GM15510 (cell line): ENCODE results near the gene HMG20B.

ENCODE experiments used
- POLR2A ChIP-seq: IDR thresholded peaks from 3 replicates; pipeline ENCODE4 v1.6.1; 2011; ENCODE audit warnings: borderline replicate concordance; ENCODE audit not compliant: insufficient read length; ENCODE audit errors: extremely low read depth

The HMG20B gene

DNA sequence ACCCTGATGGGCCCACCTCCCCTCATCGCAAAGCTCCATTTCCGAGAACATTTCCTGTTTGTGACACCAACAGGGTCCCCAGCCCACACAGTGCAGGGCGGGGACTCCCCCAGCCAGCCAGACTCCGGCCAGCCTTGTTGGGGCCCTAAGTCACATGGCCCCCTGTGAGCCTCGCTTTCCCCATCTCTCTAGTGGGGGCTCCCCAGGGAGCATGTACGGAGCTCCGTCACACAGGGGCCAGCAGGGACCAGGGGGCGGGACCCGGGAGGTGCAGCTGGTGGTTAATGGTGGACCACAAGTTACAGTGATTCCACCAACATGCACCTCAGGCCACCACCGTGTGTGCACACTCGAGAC lies 32.2 kb downstream of the HMG20B start:
- no peak for TF ChIP-seq POLR2A

DNA sequence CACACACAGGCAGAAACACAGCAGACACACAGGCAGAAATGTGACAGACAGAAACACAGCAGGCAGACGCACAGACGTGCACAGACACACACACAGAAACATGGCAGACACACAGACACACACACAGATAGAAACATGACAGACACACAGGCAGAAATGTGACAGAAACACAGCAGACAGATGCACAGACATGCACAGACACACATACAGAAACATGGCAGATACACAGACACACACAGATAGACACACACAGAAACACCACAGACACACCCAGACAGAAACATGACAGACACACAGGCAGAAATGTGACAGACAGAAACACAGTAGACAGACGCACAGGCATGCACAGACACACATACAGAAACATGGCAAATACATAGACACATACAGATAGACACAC lies 32.6 kb downstream of the HMG20B start:
- no peak for TF ChIP-seq POLR2A

DNA sequence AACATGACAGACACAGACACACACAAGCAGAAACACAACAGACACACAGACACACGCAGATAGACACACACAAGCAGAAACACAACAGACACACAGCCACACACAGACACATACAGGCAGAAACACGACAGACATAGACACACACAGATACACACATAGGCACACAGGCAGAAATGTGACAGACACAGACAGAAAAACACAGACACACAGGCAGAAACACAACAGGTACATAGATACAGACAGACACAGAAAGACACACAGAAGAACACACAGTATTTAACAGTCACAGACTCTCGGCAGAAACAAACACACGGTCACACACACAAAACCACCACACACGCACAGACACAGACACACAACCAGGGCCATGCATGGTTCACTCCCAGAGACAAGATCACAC lies 33.0 kb downstream of the HMG20B start:
- no peak for TF ChIP-seq POLR2A

DNA sequence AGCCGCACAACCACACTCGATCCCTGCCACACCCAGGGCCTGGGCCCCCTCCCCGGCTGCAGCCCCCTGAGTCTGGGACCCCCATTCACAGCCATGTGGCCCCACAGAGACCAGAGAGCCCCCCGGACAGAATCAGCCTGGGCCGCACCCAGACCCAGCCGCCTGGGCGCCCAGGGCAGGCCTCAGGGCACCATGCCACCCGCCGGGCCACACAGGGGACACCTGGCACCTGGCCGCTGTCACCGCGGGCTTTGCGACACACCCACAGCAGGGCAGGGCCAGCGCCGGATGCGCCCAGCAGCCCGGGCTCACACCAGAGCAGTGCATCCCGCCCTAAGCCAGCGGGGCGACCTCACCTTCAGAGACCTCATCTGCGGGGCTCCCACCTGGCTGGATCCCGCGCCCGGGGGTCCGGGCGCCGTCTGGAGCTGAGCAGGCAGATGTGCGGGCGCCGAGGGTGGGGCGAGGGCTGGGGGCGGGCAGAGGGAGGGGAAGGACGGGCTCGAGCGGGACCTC lies 33.5 kb downstream of the HMG20B start:
- no peak for TF ChIP-seq POLR2A

DNA sequence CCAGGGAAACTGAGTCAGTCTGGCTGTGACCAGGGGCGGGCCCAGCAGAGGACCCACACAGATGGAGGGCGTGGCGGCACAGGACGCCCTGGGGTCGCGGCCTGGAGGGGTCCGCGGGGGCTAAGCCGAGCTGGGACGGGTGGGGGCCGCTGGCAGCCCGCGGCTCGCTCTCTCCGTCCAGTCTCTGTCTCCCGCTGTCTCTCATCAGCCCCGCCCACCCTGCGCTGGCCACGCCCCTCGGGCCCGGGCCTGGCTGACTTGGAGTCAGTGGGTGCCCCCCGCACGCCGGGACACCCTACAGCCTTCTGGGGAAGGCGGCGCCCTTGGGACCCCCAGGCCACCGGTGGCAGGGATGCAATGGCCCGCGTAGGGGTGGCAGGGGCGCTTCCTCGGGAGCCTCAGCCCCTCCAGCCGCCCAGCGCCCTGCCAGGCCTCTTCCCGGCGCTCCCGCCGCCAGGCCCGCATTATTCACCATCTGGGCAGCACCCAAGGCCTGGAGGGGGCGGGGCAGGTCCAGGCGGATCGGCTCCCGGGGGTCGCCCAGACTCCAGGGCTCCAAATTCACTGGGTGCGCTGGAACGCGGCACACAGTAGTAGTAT lies 34.0 kb downstream of the HMG20B start, which contains the start of gene TBXA2R:
Gene TBXA2R (minus strand): TSS at position 186 of the 600 bp plus-strand sequence. CDS start 6,241 bp downstream, outside the sequence.
- TF ChIP-seq POLR2A: no peak

DNA sequence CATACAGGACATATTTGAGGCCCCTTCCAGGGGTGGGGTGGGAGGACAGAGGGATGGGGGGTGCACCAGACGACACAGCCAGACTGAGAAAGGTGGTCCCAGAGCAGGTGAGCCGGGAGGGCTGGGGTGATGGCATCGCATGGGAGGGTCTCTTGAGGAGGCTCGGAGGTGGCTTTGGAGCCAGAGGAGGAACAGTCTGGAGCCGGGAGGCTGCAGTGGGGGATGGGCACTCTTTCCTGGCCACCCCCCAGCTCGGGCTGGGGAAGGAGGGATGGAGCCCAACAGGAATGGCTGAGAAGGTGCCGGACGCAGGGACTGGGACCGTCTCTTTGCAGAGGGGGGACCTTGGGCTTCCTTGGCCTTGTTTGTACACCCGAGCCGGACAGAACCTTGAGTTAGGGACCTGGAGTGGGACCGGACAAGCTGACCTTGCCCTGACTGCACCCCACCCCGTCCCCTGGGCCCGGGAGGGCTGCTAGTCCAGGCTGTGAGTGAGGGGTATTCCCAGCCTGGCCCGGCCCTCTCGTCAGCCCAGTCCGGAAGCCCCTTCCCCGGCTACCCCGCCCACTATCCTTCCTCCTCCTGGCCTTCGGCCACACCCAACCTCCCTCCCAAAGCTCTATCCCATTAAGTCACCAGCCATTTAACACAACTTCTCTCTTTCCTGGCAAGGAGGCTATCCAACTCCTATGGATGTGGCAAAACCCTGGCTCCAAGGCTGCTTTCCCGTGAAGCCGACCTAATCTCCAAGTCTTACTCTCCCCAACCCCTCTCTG lies 34.7 kb downstream of the HMG20B start:
- no peak for TF ChIP-seq POLR2A

DNA sequence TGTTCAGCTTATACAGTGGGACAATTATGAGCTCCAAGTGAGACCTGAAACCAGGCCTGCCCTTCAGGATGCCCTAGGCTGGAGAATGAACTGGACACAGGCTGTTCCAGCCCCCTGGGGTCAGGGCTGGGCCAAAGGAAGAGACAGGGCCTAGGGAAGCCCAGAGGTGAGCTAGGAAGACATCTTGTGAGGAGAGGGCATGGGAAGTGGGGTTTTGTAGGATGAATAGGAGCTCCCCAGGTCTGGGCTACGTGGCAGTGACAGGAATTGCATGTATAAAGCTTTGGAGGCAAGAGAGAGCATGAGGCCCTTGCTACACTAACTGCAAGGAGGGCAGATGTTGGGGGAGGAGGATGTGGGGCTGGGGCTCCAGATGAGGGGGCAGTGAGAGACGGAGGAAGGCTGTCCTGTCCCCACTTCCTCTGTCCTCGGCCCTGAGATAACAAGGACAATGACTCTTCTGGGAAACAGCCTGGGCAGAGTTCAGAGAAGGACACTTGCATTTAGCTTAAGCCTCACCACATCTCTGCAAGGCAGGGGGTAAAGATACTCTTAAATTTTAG lies 35.4 kb downstream of the HMG20B start:
- TF ChIP-seq POLR2A: no peak

DNA sequence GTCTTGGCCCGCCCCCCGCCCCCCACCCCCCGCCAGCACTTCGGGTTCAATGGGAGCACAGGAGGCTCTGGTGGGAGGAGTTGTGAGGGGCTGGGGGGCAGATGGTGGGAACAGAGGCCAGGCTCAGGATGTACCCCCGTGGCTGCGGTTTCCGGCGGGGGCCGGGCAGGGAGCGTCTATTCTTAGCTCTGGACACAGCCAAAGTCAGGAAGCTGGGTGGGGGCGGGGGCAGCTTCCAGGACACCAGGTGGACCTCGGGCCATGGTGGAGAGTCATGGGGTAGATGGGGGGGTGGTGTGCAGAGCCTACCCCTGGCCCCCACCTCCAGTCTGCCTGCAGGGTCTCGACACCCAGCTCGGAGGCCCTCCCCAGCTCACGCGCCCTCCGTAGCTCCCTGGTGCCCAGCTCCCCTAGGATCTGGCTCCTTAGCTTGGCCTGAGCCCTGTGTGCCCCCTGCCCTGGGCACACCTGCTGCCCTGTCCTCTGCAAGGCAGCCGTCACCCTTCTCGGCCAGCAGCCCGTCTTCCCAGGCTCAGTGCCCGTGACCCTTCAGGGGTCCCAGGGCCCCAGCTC lies 36.1 kb downstream of the HMG20B start:
- TF ChIP-seq POLR2A: no peak

DNA sequence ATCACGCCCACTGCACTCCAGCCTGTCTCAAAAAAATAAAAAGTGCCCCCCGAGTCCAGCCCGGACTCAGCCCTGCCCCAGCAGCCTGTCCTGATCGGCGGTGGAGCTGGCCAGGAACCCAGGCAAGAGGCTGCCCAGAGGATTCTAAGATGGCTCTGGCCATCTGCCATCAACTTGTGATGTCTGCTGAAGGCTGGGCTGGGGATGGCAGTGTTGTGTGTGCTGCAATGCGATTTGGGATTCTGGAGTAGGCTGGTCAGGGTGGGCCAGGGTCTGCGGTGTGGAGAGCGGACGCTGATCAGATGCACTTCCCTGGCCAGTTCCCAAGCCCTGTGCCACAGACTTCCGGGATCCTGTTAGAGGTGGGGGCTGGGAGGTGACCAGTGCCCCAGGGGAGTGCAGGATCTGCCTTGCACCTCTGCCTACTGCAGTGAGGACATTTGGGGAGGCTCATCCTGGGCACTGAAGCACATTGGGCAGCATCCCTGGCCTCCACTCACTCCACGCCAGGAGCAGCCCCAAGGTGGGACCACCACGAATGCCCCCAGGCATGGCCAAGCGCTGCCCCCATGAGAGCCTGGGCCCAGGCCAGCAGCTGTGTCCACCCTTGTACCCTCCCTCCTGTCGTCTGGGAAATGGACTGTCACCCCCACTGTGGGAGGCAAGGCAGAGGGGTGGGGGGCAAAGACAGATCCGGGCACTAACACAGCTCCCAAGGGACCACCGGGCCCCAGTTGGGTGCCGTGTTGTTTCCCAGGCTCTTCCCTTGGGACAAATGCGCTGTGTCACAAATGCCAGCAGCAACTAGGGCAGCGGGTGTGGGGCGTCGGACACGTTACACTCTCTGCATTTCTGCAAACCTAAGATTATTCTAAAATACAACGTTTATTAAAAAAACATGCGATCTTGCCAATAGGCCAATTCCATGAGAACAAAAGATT lies 37.3 kb downstream of the HMG20B start:
- no peak for TF ChIP-seq POLR2A

DNA sequence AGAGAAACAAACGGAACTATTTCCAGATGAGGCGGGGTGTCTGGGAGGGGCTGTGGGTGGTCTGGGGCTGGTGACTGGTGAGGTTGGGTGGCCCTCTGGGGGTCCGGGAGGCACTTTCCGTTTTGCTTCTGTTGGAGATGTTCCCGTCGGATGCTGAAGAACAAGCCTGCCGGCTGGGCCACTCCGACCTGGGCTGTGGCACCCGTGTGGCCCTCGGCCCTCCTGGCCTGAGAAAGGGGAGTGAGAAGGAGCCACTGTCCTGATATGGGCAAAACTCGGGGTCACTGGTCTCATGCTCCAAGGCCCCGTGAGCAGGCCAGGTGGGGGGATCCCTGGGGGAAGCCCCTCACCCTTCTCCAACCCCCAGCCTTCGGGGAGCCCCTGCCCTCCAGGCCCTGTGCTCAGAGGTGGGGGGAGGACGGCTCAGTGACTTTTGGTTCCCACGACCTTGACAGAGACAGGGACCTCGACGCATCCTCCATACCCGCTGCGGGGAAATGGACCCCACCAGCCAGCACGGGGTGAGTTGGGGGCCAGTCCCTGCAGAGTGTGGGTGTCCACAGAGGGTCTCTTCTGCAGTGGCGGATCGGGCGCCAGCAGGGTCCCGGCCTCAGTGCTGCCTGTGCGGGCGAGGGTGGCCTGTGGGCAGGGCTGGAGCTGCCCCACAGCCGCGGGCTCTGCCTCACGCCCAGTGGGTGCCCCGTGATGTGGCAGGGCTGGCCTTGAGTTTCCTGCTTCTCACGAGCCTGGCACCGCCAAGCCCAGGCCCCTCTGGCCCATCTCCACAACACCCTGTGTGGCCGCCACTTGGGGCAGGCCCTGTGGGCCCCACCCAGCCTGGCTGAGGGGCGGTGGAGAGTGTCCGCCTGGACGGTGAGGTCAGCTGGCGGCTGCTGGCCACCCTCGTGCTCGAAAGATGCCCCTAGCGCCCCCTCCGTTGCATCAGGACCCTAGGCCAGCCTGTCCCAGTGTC lies 38.3 kb downstream of the HMG20B start:
- TF ChIP-seq POLR2A: no peak

DNA sequence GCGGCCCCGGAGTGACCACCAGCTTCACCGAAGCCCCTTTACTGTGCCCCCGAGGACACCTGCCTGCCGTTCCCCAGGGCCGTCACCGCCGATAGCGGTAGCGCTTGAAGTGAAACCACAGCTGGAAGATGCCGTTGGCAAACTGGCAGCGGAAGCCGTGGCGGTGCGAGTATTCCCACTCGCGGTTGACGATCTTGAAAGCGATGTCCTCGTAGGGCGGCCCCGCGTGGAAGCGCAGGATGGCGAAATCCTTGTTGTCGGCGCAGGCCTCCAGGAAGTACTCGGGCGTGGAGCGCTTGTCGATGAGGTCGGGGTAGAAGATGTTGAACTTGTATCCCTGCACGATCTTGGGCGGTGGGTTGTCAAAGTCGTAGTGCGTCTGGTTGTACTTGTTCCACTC lies 39.1 kb downstream of the HMG20B start:
- TF ChIP-seq POLR2A: no peak

DNA sequence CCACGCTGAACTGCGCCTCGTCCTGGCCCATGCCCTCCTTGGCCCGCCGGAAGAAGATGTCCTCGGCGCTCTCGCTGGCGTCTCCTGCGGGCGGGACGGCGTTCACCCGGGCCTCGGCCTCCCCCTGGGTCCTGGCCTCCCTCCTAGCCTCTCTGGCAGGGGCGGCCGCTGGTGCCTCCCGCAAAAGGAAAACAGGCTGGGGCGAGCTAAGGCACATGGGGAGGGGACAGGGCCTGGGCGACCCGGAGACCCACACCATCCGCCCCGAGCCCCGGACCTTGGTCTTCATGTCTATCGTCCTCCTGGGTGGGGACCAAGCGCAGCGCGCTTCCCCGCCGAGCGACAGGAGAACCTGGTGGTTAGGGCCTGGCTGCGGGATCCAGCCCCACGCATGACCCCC lies 39.6 kb downstream of the HMG20B start:
- TF ChIP-seq POLR2A: no peak

DNA sequence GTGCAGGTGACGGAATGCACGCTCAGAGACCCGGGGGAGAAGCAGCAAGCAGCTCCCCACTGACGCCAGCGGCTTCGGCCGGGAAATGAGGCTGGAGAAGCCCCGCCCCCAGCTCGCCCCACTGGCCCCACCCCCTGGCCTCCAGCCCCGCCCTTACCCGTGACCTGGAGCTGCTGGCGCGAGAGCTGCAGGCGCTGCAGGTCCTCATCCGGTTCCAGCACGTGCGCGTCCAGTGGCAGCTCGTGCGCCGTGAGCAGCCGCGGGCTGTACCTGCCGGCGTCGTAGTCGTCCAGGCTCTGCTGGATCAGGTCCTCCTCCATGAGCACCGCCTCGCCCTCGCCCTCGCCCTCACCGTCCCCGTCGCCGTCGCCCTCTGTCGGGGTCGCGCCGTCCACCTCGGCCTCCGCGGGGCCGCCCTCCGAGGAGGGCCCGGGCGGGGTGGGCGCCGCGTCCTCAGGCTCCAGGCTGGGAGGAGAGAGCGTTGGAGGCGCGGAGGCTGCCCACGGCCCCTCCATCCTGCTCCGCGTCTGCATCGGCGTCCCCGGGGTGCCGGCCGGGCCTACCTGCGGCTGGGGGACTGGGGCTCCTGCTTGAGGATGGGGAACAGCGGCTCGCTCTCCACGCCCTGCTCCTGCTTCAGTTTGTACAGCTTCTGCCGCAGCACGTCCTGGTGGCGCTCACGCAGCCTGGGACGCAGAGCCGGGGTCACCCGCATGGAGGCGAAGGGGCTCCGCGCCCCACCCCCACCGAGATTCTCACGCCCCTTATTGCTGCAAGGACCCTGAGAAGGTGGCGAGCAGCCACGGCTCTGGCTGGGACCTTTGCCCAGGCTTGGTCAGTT lies 40.4 kb downstream of the HMG20B start:
- TF ChIP-seq POLR2A: no peak
